Right ventricle myocardium superior (tissue), 1 donor: ENCODE data around the gene PHEX. TPM values are rescaled to one million over a fixed set of nuclear protein-coding genes. Genes with fewer than 3 reads are reported as not detected.
"Not testable (repeated sequence)": the region's sequence is repeated elsewhere in the genome, so short reads cannot be mapped to it uniquely, and the experiment has no call there.

ENCODE experiments used
- ATAC-seq: fragments of 200-7000 bp; cut with Tn5 transposase; one replicate; pipeline ENCODE4 v1.9.1; 2020; ENCODE audit warnings: mild to moderate bottlenecking; ENCODE audit not compliant: poor library complexity
- DNase-seq: peaks from one replicate; pipeline ENCODE4 v3.0.0-alpha.2; 2020
- intact Hi-C: fragments of 100-400 bp; cut with DNase I; formaldehyde crosslinking; loops from one replicate; pipeline ENCODE4 v1.11.2; 2022
- total RNA-seq: library from RNA; stranded (reverse); fragmentation: NEBNext Ultra II Directional; extraction: Animal tissue kit (Norgen Biotek cat#: 25700); gene quantifications from one replicate; pipeline ENCODE4 v1.2.1, GENCODE V29; 2021
- donor health status: DM: no; HTN: yes; CAD: no; lungs with severe emphysema.

Gene PHEX
- total RNA-seq, 1 donor from 2014 or later, result 0.08 TPM

DNA sequence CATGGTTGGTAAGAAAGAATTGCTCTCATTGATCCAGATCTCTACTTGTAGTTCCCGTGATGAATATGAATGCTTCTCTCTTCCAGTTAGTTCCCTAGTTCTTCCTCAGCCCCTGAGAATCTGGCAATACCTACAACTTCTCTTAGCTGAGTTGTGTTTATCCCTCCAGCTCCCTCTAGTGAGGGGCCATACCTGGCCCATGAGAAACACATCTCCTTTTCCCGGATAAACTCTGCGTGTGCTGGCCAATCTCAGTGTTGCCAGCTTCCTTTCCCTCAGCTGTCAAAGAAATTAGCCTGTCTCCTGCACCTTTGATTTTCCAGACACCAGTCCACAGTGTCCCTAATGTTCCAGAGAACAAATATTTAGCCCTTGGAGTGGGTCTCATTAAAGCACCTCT lies 246.2 kb downstream of the PHEX start:
- no peak for DNase-seq
- no peak for ATAC-seq
- intact Hi-C loops, result no loop called here

GRCh38 chrX:22289209-22289608 lies 257.1 kb downstream of the PHEX start:
- intact Hi-C loops, ATAC-seq, DNase-seq: not testable (repeated sequence)

DNA sequence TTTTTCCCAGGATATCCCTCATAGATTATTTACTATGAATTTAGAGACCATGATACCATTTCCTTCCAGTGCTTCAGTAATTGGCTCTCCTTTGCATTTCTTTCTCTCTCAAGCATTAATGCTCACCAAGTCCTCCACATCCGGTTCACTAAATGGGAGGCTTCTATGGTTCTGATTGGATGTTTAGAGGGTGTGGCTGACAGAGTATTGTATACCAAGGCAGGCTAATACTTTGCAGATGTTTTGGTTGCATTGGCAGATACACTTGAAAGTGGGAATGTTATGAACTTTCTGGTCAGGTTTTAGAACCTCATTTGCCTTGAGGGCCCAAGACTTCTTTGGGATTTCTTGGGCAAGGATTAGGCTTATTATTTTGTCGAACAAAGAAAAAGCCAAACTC lies 264.7 kb downstream of the PHEX start:
- intact Hi-C loops, result no loop called here
- no peak for ATAC-seq
- DNase-seq, result no peak

DNA sequence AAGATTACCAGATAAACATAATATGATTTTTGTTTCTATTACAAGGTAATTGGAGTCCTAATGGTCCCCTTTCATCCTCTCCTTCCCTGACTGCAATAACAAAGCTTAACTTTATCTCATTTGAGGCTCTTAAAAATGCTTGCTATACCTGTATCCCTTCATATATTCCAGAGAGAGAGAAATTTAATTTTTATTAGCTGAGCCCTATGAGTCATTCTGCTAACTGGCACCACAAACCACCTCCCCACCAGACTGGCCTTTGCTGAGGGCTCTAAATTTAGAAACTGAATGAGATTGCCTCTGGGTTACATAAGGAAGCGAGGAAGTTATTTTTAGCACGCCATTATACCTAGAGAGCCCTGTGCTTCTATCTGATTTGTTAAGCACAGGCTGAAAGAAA lies 268.0 kb downstream of the PHEX start:
- intact Hi-C loops, result no loop called here
- DNase-seq, result no peak
- peak; percentile 93 for ATAC-seq

Other genes with a start within 250 kb of the PHEX start
- 8.6 TPM for gene MBTPS2, start 192.7 kb upstream of the PHEX start, total RNA-seq
- 0.35 TPM for gene YY2, start 176.3 kb upstream of the PHEX start, total RNA-seq
- gene SMS, start 91.6 kb upstream of the PHEX start, total RNA-seq, result 53.3 TPM
- gene CBLL2, start 240.6 kb downstream of the PHEX start, total RNA-seq, result not detected